MV-4-11 (cell line): Measurements from ENCODE around the gene ALS2CL.
"Not testable (repeated sequence)": the region's sequence is repeated elsewhere in the genome, so short reads cannot be mapped to it uniquely, and the experiment has no call there.

Experiments
- DNase-seq: peaks from one replicate; lab custom pipeline; 2025; lab: John Stamatoyannopoulos, UW

ALS2CL gene, protein sequence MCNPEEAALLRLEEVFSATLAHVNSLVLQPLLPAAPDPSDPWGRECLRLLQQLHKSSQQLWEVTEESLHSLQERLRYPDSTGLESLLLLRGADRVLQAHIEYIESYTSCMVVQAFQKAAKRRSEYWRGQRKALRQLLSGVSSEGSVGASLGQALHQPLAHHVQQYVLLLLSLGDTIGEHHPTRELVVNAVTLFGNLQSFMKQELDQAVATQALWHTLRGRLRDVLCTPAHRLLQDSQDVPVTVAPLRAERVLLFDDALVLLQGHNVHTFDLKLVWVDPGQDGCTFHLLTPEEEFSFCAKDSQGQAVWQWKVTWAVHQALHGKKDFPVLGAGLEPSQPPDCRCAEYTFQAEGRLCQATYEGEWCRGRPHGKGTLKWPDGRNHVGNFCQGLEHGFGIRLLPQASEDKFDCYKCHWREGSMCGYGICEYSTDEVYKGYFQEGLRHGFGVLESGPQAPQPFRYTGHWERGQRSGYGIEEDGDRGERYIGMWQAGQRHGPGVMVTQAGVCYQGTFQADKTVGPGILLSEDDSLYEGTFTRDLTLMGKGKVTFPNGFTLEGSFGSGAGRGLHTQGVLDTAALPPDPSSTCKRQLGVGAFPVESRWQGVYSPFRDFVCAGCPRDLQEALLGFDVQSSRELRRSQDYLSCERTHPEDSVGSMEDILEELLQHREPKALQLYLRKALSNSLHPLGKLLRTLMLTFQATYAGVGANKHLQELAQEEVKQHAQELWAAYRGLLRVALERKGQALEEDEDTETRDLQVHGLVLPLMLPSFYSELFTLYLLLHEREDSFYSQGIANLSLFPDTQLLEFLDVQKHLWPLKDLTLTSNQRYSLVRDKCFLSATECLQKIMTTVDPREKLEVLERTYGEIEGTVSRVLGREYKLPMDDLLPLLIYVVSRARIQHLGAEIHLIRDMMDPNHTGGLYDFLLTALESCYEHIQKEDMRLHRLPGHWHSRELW

DNA sequence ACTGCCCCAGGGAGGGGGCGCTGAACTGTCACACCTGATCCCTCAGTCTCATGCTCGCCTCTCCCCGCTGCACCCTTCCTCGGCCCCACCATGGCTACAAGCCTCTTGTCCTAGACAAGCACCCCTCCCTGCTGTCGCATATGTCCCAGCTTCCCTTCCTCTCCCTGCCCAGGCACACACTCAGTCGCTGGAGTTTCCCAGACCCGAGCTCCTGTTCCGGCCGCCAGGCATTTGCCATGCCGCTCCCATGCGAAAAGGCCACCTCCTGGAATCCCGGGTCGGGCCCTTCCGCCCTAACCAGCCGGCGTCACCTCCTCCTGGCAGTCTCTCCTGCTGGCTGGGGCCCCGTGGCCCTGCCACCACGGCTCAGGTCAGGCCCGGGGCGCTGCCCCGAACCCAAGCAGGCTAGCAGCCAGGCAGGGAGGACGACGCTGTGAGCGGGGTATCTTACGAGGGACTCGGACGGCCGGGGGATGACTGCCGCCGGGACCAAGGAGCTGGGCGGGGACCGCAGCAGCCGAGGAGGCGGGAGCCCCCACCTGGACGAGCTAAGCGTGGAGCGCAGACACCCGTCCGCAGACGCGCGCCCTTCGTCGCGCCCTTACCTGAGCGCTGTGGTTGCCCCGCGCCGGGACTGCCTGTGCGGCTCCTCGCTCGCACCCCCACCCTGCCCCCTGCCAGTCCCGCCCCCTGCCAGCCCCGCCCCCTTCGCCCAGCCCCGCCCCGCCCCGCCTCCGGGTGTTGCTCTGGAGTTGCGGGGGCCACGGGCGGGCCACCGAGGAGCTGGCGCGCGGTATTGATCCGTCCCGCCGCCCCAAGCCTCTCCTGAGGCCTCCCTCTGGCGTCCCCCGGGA lies at the start of gene ALS2CL:
ALS2CL (minus strand) TSS at position 642 of the 854 bp plus-strand sequence. CDS start 4,239 bp downstream, outside the sequence.
- DNase-seq = no peak

DNA sequence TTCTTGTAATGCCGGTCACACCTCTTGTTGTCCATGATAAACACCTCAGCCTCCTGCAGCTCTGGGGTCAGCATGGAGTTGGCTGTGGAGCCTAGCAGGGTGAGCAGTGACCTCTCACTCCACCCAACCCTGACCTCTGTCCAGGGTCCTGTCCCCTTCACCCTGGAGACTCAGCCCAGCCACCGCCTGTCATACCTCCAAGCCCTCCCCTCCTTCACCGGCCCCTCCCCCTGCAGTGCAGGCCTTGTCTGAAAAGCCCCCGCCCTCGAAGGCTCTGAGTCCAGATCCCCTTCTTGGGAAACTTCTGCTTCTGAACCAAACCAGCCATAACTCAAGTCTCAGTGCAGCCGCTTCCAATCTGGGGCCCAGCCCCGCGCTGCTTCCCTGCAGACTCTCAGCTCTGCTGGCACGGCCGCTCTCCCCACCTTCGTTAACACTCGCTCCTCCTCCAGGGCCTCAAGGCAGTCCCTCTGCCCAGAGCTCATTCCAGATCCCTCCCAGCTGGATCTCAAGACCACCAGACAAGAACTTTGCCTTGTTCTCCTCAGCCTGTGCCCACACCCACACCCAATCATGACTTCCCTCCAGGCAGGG lies 49.6 kb upstream of the ALS2CL start:
- DNase-seq = no peak

DNA sequence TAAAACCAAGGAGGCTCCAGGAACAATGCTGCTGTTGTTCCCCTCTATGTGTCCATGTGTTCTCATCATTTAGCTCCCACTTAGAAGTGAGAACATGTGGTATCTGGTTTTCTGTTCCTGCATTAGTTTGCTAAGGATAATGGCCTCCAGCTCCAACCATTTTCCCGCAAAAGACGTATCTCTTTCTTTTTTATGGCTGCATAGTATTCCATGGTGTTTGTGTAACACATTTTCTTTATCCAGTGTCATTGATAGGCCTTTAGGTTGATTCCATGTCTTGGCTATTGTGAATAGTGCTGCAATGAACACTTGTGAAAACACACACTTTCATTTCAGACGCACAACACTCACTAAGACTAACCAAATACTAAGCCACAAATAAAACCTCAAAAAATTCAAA lies 46.1 kb upstream of the ALS2CL start:
- not testable (repeated sequence) for DNase-seq

DNA sequence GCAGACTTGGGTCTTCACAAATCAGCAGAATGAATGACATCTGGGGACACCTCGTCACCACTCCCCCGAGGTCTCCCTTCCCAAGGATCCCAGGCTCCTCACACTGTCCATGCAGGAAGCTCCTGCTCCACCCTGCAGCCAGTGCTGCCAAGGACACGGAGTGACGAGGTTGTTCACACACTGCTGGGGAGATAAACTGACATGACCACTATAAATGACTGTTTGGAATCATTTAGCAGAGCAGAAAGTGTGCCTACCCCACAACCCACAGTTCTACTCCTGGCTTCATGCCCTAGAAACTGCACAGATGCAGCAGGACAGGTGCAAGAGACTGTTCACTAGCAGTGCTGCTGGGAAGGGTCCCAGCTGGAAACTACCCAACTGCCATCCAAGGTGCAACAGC lies 43.9 kb upstream of the ALS2CL start:
- DNase-seq = no peak

DNA sequence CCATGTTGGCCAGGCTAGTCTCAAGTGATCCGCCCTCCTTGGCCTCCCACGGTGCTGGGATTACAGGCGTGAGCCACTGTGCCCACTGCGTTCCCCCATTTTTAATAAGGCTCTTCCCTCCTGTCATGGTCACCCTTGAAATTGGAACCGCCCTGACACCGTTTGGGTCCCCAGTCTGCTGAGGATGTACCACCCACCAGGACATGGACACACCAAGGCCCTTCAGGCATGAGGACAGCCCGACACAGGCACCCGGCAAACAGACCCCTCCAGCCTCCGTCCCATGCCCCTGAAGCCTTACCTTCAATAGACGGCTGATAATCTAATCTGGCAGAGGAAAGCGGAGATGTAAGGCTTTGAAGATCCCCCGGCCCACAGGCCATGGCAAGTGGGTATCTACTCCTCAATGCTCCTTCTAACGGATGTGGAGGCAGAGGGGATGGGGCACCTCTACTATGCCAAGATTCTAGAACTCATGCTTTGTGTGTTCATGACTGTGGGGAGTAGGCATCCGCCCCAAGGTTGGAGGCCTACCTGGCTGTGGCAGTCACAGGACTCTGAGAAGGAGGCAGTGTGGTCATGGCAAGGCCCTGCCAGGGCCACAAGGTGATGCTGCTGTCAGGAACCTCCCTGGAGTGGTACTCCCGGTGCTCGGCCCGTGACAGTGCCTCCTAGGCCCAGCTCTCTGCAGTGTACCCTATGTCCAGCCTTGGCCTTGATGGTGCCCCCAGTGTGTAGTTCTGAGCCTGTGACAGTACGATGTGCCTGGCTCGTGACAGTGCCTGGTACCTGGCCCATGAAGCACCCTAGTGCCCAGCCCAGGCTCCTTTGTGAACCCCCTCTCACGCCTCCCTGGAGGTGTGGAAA lies 42.8 kb upstream of the ALS2CL start:
- no peak for DNase-seq

DNA sequence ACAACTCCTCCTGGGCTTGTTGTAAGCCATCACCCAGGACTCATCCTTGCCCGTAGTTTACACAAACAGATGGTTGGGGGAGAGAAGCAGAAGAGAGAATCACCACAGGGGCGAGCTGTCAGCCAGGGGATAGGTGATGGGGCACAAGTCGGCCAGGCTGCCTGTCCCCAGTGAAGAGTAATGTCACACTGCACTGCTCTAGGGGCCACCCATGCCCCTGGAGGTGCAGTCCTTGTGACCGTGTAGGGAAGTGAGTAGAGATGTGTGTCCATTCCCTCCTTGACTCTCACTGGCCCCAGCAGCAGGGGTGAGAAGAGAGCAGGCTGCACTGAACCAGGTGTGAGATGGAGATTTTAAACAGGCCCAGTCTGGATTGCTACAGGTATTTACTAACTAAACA lies 41.3 kb upstream of the ALS2CL start:
- DNase-seq = no peak

DNA sequence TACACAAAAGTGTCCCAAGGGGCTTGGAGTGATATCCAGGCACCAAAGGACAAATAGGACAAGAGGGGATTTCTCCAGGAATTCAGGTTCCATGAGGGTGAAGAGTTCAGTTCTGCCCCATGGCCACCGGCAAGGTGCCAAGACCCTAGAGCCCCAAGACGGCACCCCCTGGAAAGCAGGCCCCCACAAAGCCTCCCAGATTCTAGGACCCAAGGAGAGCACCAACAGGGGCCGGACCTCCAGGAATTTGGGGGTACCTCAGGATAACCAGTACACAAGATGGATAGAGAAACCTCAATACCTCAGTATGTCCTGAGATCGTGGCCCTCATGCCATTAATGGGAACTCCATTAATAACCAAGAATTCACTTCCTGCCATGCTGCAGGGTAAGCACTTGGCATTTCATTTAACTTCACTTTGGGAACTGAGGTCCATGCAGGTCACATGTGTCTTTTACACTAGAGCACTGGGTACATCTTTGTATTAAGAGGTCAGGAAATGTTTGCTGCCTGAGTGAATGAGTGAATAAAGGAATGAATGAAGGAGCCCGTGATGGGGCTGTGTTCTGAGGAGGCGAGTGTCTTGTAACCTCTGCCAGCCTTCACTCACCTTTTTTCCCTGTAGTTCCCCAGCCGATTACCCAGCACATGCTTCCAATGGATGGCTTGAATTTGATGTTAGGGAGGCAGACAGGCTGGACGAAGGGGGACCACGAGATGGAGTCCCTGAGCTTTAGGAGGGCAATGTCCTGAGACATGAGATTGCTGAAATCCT lies 39.7 kb upstream of the ALS2CL start:
- DNase-seq = no peak

DNA sequence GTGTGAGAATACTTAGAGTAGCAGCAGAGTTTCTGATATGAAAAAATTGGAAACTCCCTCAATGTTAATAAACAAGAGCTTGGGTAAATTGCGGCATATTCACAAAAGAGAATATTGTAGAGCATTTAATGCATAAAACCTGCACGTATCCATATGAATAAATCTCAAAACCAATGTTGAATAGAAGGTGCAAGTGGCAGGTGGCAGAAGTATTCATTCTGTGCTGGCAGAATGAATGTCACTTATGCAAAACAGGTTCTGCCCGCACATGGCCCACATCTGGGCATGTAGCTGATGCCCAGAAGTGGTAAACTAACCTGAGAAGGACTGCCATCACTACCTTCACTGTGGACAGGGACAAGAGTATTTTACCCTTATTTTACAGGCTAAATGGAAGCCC lies 38.3 kb upstream of the ALS2CL start:
- DNase-seq = no peak

DNA sequence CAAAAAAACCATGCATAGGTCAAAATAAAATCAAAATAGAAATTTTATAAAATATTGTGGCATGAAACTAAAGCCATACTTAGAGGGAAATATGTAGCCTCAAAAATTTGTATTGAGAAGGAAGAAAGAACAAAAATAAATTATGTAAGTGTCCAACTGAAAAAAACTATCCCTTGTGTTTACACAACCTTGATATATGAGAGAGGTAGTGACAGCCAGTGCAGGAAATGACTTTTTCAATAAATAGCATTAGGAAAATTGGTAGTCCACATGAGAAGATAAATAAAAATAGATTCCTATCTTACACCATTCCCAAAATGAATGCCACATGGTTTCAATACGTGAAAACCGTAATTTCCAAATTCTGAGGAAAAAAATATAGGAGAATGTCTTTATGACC lies 37.3 kb upstream of the ALS2CL start:
- DNase-seq = no peak

DNA sequence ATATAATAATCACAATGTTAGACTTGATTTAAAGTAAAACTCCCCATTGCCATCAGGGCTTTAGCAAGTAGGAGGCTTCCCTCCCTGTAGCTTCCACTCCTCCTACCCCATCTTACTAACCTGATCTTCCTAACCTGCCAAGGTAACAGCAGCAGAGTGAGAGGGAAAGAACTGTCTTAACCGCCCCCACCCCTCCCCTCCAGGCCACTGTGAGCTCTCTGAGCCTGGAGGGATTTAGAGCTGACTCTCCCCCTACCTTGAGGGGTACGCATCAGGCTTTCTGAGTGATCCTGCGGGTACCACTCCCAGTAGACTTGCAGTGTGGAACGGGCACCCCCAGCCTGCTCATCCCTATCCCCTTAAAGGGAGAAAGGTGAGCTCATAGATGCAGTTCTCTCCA lies 35.6 kb upstream of the ALS2CL start:
- no peak for DNase-seq

DNA sequence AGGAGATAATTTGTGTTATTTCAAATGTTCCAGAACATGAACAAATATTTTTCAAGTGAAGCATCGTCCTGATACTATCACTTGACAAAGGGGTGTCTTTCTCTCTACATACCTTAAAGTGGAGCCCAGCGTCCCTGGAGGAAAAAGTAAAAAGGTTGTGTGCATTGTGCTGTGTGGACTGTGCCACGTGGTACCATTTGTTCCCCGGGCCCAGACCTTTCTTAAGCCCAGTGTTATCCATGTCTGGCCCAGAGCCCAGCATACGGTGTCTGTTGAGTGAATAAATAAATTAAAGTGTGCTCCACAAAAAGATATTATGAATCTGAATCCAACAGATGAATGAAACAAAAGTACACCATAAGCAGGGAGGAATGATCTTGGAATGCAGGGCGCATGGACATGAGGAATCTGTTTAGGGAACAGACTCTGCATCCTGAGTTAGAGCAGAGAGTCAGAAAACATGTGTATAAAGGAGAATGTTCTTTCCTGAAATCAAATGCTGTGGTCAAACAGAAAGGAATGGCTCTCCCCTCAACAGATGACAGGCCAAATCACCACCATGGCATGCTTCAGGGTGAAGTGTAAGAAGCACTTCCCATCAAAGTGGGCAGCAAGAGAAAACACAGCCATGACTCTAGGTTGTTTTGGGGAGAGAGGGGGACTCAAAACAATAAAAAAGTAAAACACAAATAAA lies 32.3 kb upstream of the ALS2CL start:
- no peak for DNase-seq

DNA sequence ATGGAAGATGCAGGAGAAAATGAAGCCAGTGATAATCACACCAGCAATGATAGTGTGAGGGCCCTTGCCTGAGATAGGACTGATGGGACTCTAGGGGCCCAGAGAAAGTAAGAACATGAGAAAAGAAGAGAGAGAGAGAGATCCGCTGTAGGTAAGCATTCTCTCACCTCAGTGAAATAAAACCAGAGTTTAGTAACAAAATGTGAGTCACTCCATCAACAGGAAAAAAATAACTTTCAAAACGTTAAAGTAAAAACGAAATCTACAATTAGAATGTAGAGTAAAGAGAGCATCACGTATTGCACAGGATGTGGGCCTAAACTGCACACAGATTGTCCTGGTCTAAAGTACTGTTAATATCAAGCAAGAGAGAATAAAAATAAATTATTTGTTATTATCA lies 30.9 kb upstream of the ALS2CL start:
- DNase-seq = no peak

DNA sequence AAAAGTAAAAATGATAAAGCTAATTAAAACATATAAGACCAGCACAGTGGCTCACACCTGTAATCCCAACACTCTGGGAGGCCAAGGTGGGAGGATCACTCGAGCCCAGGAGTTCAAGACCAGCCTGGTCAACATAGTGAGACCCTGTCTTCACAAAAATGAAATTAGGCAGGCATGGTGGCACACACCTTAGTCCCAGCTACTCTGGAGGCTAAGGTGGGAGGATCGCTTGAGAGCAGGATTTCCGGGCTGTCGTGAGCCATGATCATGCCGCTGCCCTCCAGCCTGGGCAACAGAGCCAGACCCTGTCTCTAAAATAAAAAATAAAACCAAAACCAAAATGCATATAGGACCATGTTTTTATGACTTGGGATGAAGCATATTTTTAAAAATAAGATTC lies 29.0 kb upstream of the ALS2CL start:
- DNase-seq = no peak

DNA sequence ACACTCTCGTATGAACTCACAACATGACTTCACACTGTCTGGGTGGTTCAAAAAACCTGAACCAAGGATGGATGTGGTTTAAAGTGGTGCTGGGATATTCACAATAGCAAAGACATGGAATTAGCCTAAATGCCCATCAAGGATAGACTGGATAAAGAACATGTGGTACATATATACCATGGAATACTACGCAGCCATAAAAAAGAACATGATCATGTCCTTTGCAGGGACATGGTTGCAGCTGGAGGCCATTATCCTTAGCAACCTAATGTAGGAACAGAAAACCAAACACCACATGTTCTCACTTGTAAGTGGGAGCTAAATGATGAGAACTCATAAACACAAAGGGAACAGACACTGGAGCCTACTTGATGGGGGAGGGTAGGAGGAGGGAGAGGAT lies 27.5 kb upstream of the ALS2CL start:
- no peak for DNase-seq

DNA sequence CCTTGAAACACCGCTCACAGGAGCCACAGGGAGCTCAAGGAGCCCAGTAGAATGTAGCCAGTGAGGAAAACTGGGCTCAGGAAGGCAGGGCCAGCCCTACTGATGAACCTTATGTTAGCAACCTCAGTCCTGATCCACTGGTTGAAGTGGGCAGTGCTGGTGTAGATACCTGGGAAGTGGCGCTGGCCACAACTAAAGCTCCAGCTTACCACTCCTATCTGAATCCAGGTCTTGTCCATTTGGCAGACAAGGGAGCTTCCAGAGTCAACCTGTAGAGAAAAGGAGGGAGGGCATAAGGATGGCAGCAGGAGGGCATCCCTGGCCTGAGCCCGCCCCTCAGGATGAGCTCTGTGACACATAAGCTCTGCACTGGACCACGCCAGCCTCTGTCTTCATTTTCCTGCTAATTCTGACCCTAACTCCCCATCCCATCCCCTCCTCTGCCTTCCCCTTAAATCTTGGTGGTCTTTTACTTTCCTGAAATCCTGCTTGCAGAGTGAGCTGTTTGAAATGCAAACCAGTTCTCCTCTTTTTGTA lies 26.3 kb upstream of the ALS2CL start:
- DNase-seq = no peak

DNA sequence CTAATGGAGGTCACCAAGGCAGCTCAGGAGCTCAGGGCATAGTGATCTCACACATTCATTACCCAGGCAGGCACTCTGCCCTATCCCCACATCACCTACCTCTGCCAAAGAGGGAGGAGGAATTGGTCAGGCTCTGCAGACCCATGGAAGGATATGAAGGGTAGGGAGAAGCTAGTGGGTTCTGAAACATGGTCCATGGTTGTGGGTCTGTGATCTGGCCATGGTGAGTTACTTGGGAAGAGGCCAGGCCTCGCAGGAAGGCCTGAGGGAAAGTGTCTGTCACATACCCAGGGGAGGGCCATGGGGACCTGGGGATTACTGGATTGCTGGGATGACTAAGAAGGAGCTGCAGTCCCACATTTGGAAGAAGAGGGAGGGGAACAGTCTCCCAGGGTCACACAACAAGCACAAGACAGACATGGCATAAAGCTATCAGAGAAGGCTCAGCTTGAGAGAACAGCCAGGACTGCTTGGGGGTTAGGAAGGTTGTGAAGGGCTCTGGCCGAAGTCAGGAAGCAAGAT lies 25.6 kb upstream of the ALS2CL start:
- DNase-seq = no peak

DNA sequence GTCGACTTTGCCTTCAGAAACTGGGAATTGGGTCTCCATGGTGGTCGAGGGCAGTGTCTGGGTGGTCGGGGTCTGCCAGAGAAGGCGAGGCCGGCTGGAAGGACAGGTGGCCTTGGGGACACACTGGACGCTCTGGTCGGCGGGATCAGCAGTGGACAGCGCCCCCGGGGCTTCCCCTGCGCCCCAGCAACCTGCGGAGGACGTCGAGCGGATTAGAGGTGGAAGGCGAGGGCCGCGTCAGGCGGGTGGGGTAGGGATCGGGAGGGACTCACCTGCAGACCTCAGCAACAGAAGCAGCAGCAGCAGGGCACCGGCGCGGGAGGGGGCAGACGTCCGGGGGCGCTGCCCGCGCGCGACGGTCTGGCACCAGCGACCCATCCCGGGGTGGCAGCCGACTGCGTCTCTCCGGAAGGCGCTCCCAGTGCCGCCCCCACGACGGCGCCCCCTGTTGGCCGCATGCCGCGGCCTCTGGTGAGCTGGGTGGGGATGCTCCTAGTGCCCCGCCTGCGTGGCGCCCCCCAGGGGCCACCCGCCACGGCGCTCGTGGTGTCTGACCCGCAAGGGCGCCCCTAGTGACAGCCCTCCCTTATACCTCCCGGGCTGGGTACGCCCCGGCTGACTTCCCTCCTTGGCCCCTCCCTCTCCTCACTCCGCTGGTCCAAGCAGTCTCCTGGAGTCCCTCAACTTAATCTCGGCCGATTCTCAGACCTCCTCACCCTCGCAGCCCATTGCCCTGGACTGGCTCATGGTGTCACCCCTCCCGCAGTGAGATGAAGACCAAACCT lies 24.2 kb upstream of the ALS2CL start, which contains the start of gene PRSS50:
PRSS50 (minus strand) TSS at position 423 of the 785 bp plus-strand sequence; CDS start at position 378, 45 bp downstream.
- DNase-seq = no peak
